Hematopoietic multipotent progenitor cell treated with erythropoietin and hydrocortisone succinate and interleukin-3 and kit ligand, for 6 days (in vitro differentiated cells): Measurements from ENCODE around the gene EFNA4.
A peak's percentile ranks its signal among the peaks of the same experiment; 100 is the strongest.
"Not testable (repeated sequence)": the region's sequence is repeated elsewhere in the genome, so short reads cannot be mapped to it uniquely, and the experiment has no call there.

Experiments
- DNase-seq: peaks from one replicate; pipeline ENCODE4 v3.0.0-alpha.2; 2015

Gene EFNA4

DNA sequence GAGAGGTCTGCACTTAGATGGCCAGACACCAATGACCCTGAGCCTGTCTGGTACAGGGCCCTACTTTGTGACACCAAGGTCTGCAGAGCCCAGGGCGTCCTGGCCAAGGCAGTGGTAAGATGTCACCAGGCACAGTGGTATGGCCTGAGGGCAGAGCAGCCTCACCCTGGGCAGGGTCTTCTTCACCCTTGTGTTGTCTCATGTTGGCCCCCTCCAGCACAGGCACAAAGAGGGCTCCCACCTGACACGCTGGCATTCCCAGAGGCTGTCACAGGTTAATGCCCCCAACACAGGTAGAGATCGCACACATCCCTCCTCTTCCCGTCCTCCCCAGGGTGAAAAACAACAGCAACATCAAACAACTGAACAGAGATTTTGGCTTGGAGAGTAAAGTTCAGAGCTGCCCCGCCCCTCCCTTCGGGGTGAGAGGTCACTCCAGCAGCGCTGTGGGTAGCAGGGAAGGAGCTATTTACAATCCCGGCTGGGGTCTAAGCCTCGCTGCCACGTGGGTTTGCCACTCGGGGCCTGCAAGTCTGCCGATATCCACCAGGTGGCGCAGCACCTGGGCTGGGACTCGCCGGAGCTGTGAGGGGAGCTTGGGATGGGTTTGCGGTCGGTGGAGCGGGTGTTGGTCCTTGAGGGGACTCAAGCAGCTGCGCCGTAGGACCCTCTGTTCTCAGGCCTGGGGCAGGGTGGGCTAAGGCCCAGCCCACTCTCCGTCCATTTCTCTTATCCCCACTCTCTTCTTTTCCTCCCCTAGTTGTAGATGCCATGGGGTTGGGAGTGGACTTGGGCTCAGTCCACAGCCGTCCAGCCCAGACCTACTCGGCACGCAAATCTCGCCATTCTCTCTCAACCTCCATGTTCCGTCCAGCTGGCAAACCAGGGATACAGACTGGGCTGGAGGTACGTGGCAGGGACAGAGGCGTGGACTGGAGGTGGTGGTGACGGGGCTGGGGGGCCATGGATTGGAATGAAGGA is 27.8 kb downstream of the EFNA4 start:
- DNase-seq: peak; percentile 83

DNA sequence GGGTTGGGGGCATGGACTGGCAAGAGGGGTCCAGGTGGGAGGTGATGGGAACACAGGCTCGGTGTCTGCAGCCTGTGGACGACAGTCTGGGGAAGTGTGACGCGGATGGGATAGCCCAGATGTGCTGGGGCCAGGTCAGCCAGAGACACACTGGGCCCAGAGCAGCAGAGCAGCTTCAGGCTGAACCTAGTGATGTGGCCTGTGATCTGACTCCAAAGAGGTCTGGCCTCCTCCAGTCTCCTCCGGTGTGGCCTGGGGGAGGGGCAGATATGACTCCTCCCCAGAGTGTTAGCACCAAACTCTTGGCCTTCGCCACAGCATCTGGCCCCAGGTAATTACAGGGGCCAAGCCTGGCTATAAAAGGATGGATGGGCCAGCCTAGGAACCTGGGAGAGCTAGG is 28.6 kb downstream of the EFNA4 start:
- no peak for DNase-seq

DNA sequence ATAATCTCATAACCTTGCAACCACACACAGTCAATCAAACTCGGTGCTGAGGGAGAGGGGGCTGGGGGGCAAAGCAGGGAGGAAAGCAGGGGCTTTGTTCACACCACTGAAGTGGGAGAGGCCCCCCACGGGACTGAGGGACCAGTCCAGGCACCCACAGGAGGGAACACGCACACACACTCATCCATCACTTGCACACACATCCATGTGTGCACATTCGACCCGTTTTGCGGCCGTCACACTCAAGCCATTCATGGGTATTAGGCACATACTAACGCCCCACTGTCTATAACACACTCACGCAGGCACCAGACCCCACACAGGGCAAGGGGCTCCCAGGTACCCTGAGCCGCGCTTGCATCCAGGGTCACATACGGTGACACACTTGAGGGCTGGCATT is 29.1 kb downstream of the EFNA4 start:
- no peak for DNase-seq

DNA sequence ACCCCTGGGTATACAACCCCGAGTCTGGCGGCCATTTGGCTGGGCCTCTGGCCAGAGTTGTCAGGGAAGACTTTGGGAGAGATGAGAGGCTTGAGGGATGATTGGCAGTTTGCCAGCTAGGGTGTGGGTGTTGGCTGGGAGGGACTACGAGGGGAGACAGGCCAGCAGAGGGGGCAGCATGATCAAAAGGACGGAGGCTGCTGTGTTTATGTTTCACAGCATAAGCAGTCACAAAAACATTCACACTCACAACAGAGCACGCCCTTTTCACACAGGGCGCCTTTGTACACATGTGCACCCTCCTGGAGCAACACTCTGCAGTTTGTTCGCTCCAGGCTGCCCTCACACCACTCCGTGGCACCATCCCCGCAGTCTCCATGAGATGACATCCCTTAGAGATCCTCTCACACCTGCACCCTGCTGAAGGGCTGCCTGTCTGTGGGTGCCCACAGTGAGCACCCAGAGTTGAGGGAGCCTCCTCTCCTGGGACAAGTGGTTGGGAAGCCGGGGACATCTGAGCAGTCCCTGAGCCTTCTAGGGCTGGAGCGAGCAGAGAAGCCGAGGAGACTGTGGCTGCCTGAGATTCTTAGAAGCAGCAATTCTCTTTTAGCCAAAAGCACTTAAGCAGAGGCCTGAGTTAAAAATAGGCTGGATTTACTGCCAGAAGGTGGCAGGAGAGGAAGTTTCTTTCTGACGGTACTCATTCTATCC is 30.5 kb downstream of the EFNA4 start:
- peak; percentile 66 for DNase-seq

DNA sequence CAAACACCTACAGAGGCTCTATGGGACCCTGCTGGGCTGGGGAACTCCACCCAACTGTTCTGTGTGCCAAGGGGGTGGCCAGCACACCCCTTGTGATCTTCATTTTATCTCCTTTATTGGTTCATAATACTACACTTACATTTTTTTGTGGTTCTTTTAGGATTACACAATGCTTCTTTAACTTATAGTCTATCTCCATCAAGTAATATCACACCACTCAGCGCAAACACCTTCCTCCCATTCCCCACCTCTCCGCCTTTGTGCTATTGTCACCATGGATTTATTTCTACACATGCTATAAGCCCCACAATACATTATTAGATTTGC is 31.0 kb downstream of the EFNA4 start:
- no peak for DNase-seq

DNA sequence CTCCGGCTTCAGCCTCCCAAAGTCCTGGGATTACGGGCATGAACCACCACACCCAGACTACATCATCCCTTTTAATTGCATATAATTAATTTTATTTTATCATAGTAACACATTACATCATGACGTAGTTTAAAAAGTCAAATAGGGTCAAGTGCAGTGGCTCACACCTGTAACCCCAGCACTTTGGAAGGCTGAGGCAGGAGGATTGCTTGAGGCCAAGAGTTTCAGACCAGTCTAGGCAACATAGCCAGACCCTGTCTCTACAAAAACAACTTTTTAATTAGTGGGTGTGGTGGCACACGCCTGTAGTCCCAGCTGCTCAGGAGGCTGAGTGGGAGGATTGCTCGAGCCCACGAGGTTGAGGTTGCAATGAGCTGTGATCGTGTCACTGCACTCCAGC is 35.8 kb downstream of the EFNA4 start:
- DNase-seq: no peak

DNA sequence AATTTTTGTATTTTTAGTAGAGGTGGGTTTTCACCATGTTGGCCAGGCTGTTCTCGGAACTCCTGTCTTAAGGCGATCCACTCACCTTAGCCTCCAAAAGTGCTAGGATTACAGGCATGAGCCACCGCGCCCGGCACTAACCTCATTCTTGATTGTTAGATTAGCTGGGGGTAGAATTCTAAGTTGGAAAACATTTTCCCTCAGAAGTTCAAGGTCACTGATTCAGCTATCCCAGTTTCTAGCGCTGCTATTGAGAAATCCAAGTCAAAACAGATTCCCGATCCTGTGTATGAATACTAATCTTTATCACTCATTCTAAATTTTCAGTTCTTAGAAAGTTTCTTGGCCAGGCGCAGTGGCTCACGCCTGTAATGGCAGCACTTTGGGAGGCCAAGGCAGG is 39.8 kb downstream of the EFNA4 start:
- DNase-seq: no peak

DNA sequence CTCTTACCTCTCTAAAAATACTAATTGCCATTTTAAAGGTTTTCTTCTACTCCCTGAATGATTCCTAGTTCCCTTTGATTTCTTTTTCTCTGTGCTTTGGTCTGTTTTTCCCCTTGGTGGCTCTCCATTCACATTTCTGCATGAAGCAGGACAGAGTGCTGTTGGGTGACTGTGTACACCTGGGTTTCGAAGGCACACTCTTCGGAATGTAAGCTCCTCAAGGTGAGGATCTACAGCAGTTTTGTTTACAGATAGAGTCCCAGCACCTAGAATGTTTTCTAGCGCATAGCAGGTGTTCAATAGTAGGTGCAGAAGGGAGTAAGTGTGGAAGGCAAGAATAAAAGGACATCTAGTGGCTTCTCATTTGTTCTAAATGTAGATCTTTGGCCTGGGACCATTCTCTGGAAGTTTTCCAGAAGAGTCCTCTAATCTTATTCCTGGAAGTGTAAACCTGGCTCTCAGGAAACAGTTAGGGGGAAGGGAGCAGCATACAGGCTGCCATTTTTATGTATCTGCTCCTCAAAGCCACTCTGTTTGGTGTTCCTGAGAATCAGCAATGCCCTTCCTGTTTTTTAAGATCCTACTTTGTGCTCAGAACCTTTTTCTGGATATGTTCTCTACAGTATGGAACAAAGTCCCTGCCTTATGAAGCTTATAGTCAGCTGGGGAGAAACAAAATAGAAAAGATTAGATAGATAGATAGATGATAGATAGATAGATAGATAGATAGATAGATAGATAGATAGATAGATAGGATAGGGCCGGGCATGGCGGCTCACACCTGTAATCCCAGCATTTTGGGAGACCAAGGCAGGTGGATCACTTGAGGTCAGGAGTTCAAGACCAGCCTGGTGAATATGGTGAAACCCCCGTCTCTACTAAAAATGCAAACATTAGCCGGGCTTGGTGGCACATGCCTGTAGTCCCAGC is 41.3 kb downstream of the EFNA4 start:
- DNase-seq: no peak

DNA sequence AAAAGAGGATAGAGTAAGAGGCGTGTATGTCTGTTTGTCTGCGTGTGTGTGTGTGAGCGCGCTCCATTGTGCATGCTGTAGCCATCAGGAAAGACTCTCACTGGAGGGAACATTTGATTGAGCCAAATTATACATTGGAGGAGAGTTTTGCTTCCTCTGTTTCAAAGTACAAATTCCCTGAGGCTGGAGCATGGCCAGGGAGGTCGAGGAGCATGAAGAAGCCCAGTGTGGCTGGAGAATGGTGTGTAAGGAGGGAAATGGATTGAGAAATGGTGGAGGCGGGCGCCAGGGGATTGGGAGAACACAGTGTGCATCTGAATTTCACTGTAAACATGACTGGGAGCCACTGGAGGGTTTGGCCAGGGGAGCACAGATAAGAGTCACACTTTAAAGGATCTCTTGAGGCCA is 42.1 kb downstream of the EFNA4 start:
- no peak for DNase-seq

DNA sequence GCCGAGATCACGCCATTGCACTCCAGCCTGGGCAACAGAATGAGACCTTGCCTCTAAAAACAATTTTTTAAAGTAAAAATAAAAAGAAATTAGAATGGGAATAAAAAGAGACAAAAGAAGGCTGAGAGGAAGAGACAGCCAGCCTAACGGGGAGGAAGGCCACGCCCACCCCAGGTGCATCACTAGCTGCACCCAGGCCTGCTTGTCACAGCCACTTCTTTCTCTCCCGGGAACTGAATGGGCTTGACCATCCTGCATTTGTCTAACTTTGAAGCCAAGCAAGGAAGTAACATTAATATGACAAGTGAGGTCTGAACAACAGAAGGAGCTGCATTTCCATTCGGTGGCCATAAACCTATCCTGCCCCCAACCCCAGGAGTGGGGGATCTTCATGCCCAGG is 43.3 kb downstream of the EFNA4 start:
- no peak for DNase-seq

DNA sequence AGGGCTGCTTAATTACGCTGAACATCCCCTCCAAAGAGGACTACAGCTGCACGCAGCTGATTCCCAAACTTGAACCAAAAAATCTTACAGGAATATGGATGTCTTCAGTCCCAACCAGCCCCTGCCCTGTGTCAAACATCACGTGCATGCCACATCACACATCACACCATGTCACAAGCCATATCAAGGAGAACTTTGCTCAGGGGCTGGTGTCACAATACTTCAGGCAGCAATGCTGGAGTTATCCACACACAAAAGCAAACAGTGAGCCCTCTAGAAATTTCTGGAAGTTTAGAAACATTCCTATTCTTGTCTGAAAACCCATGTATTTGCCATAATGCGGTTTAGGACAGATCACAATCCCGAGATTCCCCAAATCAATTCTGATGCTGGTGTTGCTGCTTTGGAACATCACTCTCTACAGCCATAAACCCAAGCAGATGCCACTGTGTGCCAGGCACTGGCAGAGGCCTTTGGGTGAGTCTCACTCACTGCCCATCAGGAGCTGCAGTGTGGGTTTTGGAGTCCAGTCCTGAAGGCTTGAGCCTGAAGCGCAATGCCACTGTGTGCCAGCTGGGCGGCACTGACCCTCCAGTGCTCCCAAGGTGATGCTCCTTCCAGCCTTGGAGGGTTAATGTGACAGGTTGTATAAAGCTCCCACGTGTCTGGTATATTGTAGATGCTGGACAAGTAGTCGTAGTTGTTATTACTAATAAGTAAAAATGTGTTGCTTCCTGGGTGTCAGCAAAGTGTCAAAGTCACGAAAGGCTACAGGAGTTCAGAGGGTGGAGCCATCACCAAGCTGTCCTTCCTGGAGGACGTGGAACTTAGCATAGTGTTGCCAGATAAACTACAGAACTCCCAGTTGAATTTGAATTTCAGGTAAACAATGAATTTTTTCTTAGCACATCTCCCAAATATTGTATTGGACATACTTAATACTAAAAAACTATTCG is 44.0 kb downstream of the EFNA4 start:
- no peak for DNase-seq

DNA sequence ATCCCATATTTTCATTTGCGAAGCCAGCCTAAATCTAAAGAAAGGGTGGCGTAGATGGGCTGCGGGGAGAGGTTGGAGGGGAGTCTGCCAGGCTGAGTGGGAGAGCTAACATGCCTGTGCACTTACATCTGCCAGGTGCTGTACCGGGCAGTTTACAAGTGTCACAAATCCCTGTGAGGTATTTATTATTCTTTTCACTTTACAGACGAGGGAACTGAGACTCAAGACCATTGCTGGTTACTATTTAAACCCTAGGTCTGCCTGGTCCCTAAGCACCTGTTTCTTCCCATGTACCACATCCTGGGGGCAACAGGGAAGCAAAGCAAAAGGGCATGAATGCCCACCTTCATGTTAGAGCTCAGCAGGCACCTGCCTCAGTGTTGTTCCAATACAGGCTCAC is 44.8 kb downstream of the EFNA4 start:
- no peak for DNase-seq

DNA sequence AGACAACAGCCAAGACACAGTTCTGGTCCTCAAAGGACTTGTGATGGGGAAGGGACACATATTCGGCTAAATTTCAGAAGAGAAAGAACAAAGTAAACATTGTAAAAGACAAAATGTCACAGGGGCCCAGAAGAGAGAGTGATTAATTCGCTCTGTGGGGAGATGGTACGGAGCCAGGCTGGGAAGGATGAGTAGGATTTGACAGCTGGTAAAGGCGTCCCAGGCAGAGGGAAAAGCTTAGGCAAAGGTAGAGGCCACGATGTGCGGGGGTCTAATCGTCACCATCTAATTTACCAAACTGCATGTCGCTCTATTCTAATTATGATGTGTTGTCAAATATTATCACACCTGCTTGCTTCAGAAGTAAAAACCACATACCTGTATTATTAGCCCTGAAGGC is 46.8 kb downstream of the EFNA4 start:
- DNase-seq: no peak

DNA sequence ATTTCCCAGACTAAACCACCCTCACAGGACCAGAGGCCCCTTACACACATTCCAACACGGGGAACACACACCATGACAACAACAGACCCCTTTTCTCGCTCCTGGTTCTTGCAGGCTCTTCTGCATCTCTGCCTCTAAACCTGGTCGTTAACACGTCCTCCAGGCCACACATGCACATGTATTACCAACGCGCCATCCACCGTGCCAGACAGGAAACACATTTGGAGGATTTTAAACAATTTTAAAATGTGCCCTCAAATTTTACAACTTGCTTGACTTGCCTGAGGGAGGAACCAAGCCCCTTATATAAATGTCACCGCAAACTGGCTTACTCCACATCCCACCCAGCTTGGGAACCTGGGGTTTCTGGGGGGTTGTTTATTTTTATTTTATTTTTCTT is 47.3 kb downstream of the EFNA4 start:
- DNase-seq: no peak

DNA sequence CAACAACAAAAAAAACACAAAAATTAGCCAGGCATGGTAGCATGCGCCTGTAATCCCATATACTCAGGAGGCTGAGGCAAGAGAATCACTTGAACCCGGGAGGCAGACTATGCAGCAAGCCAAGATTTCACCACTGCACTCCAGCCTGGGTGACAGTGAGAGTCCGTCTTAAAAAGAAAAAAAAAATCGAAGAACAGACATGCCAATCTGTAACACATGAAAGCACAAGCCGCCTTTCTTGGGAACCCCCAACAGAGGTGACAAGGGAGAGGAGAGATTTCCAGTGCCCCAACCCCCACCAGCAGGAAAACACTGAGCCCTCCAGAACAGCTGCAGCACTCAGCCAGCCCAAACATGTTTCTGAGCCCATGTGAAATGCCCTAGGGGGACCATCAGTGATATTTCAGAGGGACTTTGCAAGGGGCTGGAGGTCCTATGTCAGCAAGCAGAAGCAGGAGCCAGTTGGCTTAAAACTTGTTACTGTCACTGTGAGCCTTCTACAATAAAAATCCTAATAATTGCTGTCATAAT is 50.0 kb downstream of the EFNA4 start:
- DNase-seq: no peak

DNA sequence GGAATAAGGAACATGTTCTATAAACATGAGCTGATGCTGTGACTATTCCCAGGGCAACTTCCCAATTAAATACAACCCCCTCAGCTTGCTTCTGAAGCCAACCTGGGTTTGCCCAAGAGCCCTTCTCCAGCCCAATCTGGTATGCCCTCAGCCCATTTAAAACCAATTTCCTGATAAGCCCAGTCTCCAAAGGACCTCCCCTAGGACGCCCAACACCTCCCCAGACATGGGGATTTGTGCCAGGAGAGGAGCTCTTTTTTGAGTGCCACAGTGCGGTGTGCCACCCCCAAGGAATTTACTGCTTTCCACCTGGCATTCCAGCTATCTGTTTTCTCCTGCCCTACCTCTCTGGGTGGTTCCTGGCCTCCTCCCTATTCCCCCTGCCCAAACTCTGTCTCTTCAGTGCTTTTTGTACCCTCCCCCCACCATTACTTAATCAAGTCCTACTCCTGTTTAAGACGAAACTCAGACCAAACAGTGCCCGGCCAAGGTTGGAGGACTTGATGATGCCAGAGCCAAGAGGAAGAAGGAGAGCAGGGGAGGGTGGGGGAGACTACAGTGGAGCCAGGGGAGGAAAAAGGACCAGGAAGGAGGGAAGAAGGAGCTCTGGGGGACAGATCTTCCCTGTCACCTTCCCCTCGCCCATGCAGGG is 52.7 kb downstream of the EFNA4 start:
- DNase-seq: no peak

DNA sequence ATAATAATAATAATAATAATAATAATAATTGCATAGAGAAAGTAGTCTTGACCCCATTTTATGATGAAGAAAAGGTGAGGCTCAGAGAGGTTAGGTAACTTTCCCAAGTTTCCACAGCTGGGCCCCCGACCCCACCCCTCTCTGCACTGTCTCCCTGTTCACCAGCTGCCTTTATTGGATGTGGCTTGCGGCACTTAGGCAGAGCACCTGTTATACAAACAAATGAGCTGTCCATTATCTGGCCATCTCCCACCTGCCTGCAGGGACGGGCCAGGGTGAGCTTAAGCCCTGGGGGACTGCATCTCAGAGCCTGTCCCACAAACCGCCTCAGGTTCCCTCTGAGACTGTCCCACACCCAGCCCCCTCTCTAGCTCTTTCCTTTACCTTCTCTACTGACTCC is 54.1 kb downstream of the EFNA4 start:
- no peak for DNase-seq

DNA sequence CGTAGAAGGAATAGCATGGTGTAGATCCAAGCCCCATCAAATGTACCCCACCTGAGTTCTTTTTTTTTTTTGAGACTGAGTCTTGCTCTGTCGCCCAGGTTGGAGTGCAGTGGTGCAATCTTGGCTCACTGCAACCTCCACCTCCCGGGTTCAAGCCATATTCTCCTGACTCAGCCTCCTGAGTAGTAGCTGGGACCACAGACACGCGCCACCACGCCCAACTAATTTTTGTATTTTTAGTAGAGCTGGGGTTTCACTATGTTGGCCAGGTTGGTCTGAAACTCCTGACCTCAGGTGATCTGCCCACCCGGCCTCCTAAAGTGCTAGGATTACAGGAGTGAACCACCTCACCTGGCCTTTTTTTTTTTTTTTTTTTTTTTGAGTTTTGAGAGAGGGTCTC is 54.5 kb downstream of the EFNA4 start:
- not testable (repeated sequence) for DNase-seq
